RKO (cell line): Measurements from ENCODE around the gene EHHADH.

Experiments
- DNase-seq: peaks from one replicate; pipeline ENCODE4 v3.0.0-alpha.2; 2016; ENCODE audit warnings: low spot score

Gene EHHADH

GRCh38 chr3:185145511-185145910, 108.3 kb downstream of the EHHADH start:
- DNase-seq, result no peak

GRCh38 chr3:185144784-185145183, 109.1 kb downstream of the EHHADH start:
- no peak for DNase-seq
